HepG2 (cell line): ENCODE data around the gene CDC42EP5. TPM values are rescaled to one million over a fixed set of nuclear protein-coding genes. Genes with fewer than 3 reads are reported as not detected.

Source experiments
- ARID5B ChIP-seq: IDR thresholded peaks from 2 replicates; pipeline ENCODE4 v1.4.0; 2020; ENCODE audit warnings: mild to moderate bottlenecking, missing genetic modification reagents
- ESRRA ChIP-seq: sonication (generic); formaldehyde crosslinking; IDR thresholded peaks from 2 replicates; pipeline ENCODE4 v1.5.1; 2020; ENCODE audit warnings: mild to moderate bottlenecking, low read depth, missing genetic modification reagents
- GLI4 ChIP-seq: sonication (generic); formaldehyde crosslinking; IDR thresholded peaks from 2 replicates; pipeline ENCODE4 v1.5.1; 2020; ENCODE audit warnings: missing genetic modification reagents, mild to moderate bottlenecking, moderate library complexity, borderline replicate concordance
- HMGXB4 ChIP-seq, 2 experiments: sonication (generic) in 1 of 2; formaldehyde crosslinking in 1 of 2; IDR thresholded peaks; 2 replicates each; pipeline versions ENCODE4 v1.4.0 to v1.6.1; 2018 to 2020; ENCODE audit warnings: missing genetic modification reagents in 2 of 2, borderline replicate concordance in 1 of 2, low read depth in 1 of 2, mild to moderate bottlenecking in 1 of 2, missing biosample characterization in 1 of 2
- MEIS1 ChIP-seq: sonication (generic); formaldehyde crosslinking; IDR thresholded peaks from 2 replicates; pipeline ENCODE4 v1.9.0; 2021; ENCODE audit warnings: mild to moderate bottlenecking, missing genetic modification reagents, moderate library complexity, borderline replicate concordance
- PCBP1 ChIP-seq: fragments of 200-400 bp; formaldehyde crosslinking; IDR thresholded peaks from 2 replicates; pipeline ENCODE4 v1.6.1; 2017; ENCODE audit warnings: mild to moderate bottlenecking, low read depth, low read length, borderline replicate concordance
- POLR2AphosphoS2 ChIP-seq: IDR thresholded peaks from 2 replicates; pipeline ENCODE4 v1.6.1; 2011; ENCODE audit warnings: low read depth, low read length, improper control_type of control experiment
- REXO4 ChIP-seq: sonication (generic); formaldehyde crosslinking; IDR thresholded peaks from 2 replicates; pipeline ENCODE4 v1.8.0; 2022; ENCODE audit warnings: missing genetic modification reagents, mild to moderate bottlenecking, borderline replicate concordance
- RFXAP ChIP-seq: sonication (generic); formaldehyde crosslinking; IDR thresholded peaks from 2 replicates; pipeline ENCODE4 v1.4.0; 2020; ENCODE audit warnings: missing genetic modification reagents, borderline replicate concordance
- SIN3B ChIP-seq: fragments of 150-350 bp; IDR thresholded peaks from 2 replicates; pipeline ENCODE4 v1.6.1; 2014; ENCODE audit warnings: low read length
- U2AF2 ChIP-seq: fragments of 200-400 bp; formaldehyde crosslinking; IDR thresholded peaks from 2 replicates; pipeline ENCODE4 v1.6.1; 2017; ENCODE audit warnings: low read depth, mild to moderate bottlenecking, low read length
- ZBTB3 ChIP-seq: sonication (generic); formaldehyde crosslinking; IDR thresholded peaks from 2 replicates; pipeline ENCODE4 v1.4.0; 2020; ENCODE audit warnings: low read depth, mild to moderate bottlenecking, moderate library complexity, missing genetic modification reagents, borderline replicate concordance
- ZNF354B ChIP-seq: sonication (generic); formaldehyde crosslinking; IDR thresholded peaks from 2 replicates; pipeline ENCODE4 v1.8.0; 2022; ENCODE audit warnings: mild to moderate bottlenecking, missing genetic modification reagents
- ZNF616 ChIP-seq: sonication (generic); formaldehyde crosslinking; IDR thresholded peaks from 2 replicates; pipeline ENCODE4 v1.5.0; 2020; ENCODE audit warnings: low read depth, mild to moderate bottlenecking, missing genetic modification reagents
- ZSCAN31 ChIP-seq: sonication (generic); formaldehyde crosslinking; IDR thresholded peaks from 2 replicates; pipeline ENCODE4 v1.5.0; 2020; ENCODE audit warnings: low read depth, mild to moderate bottlenecking, missing genetic modification reagents
- polyA plus RNA-seq, 8 experiments: library from polyadenylated mRNA; depleted of rRNA in 3 of 8; stranded (reverse) in 7 of 8; unstranded in 1 of 8; fragments of >200 nt; fragmentation: Illumina TruSeq in 4 of 8; extraction: Trizol in 4 of 8; gene quantifications; 2 replicates each; pipeline versions ENCODE4 v1.2.1 to v1.2.3, GENCODE V29; 2011 to 2016; ENCODE audit warnings: low read depth in 4 of 8, missing spikeins in 1 of 8, mixed read lengths in 1 of 8; ENCODE audit not compliant: insufficient read depth in 1 of 8
- total RNA-seq, 5 experiments: library from RNA; depleted of rRNA; stranded (reverse); fragments of >200 nt; fragmentation: Illumina TruSeq; extraction: Trizol; gene quantifications; 2 replicates each; pipeline ENCODE4 v1.2.3, GENCODE V29; 2016; ENCODE audit warnings: low read depth in 1 of 5
- TF ChIP-seq, protein P1 (sequence below): sonication (generic); formaldehyde crosslinking; IDR thresholded peaks from 2 replicates; pipeline ENCODE4 v1.8.0; 2022; ENCODE audit warnings: missing genetic modification reagents, mild to moderate bottlenecking, borderline replicate concordance
- TF ChIP-seq, protein P2 (sequence below): sonication (generic); formaldehyde crosslinking; IDR thresholded peaks from 2 replicates; pipeline ENCODE4 v1.5.0; 2020; ENCODE audit warnings: mild to moderate bottlenecking, missing genetic modification reagents, borderline replicate concordance
- TF ChIP-seq, protein P3 (sequence below): sonication (generic); formaldehyde crosslinking; conservative IDR thresholded peaks from 2 replicates; pipeline ENCODE4 v1.4.0; 2020; ENCODE audit warnings: missing genetic modification reagents

Gene CDC42EP5
- total and polyA plus RNA-seq, 2 of the 13 experiments (the other 11 are each of a cell fraction or from before 2014, with no cell fraction given) = 0.41 to 1.6 TPM

- TF ChIP-seq HMGXB4 (CRISPR knock-in tag; IDR thresholded peaks at IDR 0.05; ENCODE audit: borderline replicate concordance in 1 of 2, low read depth in 1 of 2) = no peak
- TF ChIP-seq ZBTB3 = no peak
- no peak for TF ChIP-seq RFXAP (CRISPR knock-in tag)
- TF ChIP-seq, protein P1, sequence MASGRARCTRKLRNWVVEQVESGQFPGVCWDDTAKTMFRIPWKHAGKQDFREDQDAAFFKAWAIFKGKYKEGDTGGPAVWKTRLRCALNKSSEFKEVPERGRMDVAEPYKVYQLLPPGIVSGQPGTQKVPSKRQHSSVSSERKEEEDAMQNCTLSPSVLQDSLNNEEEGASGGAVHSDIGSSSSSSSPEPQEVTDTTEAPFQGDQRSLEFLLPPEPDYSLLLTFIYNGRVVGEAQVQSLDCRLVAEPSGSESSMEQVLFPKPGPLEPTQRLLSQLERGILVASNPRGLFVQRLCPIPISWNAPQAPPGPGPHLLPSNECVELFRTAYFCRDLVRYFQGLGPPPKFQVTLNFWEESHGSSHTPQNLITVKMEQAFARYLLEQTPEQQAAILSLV (CRISPR knock-in tag) = no peak
- TF ChIP-seq ZSCAN31 (CRISPR knock-in tag) = no peak
- no peak for TF ChIP-seq ARID5B (CRISPR knock-in tag)
- TF ChIP-seq MEIS1 (CRISPR knock-in tag) = no peak
- no peak for TF ChIP-seq U2AF2
- TF ChIP-seq REXO4 (CRISPR knock-in tag) = no peak
- TF ChIP-seq GLI4 (CRISPR knock-in tag) = no peak
- TF ChIP-seq, protein P2, sequence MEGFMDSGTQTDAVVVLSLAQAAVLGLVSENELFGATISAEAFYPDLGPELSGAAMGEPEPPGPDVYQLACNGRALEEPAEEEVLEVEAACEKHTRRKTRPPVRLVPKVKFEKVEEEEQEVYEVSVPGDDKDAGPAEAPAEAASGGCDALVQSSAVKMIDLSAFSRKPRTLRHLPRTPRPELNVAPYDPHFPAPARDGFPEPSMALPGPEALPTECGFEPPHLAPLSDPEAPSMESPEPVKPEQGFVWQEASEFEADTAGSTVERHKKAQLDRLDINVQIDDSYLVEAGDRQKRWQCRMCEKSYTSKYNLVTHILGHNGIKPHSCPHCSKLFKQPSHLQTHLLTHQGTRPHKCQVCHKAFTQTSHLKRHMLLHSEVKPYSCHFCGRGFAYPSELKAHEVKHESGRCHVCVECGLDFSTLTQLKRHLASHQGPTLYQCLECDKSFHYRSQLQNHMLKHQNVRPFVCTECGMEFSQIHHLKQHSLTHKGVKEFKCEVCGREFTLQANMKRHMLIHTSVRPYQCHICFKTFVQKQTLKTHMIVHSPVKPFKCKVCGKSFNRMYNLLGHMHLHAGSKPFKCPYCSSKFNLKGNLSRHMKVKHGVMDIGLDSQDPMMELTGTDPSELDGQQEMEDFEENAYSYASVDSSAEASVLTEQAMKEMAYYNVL (CRISPR knock-in tag) = no peak
- TF ChIP-seq SIN3B = no peak
- no peak for TF ChIP-seq POLR2AphosphoS2
- TF ChIP-seq, protein P3, sequence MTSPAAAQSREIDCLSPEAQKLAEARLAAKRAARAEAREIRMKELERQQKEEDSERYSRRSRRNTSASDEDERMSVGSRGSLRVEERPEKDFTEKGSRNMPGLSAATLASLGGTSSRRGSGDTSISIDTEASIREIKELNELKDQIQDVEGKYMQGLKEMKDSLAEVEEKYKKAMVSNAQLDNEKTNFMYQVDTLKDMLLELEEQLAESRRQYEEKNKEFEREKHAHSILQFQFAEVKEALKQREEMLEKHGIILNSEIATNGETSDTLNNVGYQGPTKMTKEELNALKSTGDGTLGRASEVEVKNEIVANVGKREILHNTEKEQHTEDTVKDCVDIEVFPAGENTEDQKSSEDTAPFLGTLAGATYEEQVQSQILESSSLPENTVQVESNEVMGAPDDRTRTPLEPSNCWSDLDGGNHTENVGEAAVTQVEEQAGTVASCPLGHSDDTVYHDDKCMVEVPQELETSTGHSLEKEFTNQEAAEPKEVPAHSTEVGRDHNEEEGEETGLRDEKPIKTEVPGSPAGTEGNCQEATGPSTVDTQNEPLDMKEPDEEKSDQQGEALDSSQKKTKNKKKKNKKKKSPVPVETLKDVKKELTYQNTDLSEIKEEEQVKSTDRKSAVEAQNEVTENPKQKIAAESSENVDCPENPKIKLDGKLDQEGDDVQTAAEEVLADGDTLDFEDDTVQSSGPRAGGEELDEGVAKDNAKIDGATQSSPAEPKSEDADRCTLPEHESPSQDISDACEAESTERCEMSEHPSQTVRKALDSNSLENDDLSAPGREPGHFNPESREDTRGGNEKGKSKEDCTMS = no peak
- TF ChIP-seq ZNF354B = no peak
- TF ChIP-seq ESRRA = no peak
- no peak for TF ChIP-seq PCBP1
- no peak for TF ChIP-seq ZNF616 (CRISPR knock-in tag)
These were observed 44.4 kb upstream of the CDC42EP5 start (continued) for GRCh38 chr19:54517483-54517882.
